Ecto neural progenitor cell (in vitro differentiated cells): Measurements from ENCODE around the gene CAPSL.
"Not testable (repeated sequence)": the region's sequence is repeated elsewhere in the genome, so short reads cannot be mapped to it uniquely, and the experiment has no call there.

Source experiments
- DNase-seq: peaks from one replicate; pipeline ENCODE4 v3.0.0-alpha.2; 2018; ENCODE audit warnings: low spot score

CAPSL gene

DNA sequence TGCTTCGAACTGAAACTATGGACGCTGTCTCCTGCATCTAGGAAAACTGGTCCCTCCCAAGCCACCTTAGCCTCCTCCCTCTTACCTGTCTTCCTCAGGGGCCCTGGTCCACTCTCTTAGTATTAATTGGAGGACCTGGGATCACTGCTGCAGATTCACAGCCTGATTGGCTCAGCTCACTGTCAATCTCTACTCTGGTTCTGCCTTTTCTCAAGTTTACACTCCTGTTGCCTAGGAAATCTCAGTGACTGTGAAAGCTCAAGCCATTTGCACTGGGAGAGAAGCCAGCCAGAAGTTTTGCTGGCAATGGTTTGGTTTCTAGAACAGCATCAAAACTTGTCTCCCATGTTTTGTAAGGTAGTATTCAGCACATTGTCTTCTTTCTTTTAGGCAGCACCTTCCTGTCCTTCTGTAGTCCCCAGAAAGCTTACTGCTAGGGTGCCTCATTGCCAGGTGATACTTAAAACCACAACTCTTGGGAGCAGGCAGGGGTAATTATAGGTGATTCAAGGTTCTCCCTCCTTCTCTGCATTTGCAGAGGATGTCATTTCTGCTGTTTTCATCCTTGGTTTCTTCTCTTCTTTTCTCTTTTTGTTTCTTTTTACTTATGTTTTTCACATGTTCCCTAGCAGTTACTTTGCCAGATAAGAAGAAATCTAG, at the start of gene CAPSL:
Gene CAPSL, minus strand, starts transcription at position 55 of the 660 bp plus-strand sequence. CDS start 17,502 bp downstream, outside the sequence.
- DNase-seq: peak; percentile 65

DNA sequence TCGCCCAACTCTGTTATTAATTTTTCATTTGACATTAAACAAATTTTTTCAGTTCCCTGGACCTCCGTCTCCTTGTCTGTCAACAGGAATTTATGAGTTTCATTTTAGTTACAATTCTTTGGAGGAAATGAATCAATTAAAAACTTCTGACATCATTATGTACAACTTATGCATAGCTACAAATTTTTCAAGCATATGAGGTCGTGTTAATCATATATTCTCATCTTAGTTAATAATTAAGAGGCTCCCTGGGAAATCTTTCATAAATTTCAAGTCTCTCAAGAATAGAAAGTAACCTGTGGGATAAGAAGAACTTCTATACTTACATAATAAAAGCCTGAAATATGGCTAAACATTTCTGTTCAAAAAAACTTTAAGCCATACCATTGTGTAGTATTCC, 49.4 kb upstream of the CAPSL start:
- no peak for DNase-seq

DNA sequence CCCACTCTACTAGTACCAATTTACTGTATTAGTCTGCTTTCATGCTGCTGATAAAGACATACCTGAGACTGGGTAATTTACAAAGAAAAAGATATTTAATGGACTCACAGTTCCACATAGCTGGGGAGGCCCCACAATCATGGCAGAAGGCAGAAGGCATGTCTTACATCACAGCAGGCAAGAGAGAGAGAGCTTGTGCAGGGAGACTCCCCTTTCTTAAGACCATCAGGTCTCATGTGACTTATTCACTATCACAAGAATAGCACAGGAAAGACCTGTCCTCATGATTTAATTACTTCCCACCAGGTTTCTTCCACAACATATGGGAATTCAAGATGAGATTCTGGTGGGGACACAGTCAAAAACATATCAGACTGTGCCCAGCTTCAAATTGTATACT, 41.3 kb upstream of the CAPSL start:
- DNase-seq: no peak

DNA sequence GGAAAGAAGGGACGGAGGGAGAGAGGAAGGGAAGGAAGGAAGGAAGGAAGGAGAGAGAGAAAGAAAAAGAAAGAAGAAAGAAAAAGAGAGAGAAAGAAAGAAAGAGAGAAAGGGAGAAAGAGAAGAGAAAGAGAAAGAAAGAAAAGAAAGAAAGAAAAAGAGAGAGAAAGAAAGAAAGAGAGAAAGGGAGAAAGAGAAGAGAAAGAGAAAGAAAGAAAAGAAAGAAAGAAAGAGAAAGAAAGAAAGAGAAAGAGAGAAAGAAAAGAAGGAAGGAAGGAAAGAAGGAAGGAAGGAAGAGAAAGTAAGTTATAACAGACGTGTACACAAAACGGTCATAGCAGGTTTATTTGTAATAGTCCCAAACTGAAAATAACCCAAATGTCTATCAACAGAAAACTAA, 38.4 kb upstream of the CAPSL start:
- DNase-seq: not testable (repeated sequence)

DNA sequence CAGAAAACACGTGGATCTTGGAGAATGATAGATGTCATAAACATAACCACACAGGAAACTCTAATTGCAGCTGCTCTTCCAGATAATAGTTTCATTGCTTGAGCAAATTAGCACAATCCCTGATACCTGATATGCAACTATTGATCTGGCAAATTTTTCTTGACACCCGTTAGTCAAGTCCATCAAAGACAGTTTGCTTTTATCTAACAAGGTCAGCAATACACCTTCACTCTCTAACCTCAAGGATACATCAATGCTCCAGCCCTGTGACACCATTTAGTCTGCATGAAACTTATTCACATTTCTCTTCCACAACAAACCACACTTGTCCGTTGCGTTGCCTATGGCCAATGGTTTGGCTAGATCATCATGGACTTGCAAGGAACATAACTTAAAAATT, 36.1 kb upstream of the CAPSL start:
- no peak for DNase-seq

DNA sequence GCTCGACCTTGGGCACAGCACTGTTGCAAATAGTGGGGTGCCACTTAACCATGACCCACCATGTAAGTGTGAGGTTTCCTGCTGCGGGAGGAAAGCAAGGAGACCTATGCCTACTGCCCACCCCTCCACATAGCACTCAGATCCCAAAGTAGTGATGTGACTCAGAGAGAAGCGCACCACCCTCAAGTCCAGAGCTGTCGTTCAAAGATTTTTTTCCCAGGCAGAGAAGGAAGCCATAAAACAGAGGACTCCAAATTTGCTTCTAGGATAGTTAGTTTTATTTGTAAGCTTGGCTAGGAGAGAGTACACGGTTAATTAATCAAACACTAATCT, 33.4 kb upstream of the CAPSL start:
- no peak for DNase-seq

DNA sequence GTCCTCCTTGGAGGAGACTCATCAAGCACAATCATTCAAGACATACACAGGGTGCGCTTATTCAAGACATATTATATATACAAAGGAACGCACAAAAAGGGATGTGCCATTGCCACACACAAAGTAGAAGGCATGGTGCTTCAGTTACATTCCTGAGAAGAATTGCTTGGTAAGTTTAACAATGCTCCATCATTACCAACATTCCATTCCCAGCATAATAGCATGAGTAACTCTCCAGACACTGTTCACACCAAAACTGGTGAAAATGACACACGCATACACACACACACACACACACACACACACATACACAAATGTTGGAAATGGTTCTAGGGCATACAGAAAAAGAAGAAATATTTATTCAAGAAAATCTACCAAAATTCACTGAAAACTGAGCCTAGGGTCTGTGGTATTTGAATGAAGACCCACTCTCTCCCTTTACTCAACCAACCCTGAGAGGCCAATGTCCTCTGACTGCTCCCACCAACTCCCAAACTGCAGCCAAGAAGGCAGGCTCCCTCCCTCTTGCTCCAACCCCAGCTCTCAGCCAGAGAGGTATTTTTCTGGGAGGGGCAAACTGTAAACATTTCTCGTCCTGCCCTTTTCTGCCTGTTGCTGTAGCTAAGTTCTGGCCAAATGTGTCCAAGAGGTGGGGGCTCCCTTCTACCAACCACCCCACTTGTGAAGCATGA, 32.9 kb upstream of the CAPSL start:
- no peak for DNase-seq

DNA sequence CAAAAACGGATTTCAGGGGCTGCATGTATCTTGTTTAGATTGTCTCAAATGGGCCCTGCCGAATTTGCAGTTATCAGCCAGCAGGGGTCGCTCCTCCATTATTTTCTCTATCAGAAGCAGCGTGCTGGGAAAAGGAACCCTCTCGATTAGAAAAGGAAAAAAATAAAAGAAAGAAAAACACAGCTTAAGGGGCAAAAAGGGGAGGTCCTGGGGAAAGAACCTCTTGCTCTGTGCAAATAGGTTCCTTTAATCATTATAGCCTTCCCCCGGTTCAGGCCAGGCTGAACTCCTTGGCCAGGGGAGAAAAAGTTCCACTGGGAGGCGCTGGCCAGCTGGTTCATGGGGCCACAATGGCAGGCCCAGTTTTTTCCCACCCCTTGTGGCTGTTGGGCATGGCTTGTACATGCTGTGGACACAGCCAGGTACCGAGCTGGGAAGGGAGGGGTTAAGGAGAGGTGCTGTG, 25.0 kb upstream of the CAPSL start:
- no peak for DNase-seq

DNA sequence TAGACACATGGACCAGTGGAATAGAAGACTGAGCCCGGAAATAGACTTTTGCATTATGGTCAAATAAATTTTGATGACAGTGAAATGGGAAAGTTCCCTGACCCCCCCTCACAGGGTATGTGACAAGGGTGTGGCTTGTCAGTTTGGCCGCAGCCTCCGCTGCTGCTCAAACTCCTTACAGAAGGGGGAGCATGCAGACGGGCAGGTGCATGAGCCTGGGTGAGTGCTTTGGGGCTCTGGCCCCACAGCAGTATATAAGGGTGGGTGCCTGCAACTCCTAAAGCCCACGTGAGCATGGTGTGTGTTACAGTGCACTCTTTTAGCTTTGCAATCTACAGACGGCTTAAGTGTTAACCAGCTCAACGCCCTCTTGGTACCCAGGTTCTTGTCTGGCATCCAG, 21.9 kb upstream of the CAPSL start:
- DNase-seq: no peak

DNA sequence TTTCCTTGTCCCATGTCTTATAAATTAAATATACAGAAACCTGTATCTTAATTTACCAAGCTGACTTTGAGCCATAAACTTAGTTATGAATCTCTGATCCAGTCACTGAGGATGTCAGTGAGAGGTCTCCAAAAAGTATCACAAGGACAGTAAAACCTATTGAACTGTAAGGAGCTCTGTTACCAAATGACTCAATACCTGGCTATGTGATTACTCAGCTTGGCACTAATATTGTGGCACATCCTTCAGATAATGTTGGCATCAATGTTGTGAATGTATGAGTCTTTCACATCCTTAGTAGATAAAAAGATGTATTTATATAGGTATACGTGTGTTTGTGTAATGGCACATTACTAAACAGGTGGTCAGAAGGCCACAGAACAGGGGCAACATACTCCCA, 18.0 kb upstream of the CAPSL start:
- no peak for DNase-seq

DNA sequence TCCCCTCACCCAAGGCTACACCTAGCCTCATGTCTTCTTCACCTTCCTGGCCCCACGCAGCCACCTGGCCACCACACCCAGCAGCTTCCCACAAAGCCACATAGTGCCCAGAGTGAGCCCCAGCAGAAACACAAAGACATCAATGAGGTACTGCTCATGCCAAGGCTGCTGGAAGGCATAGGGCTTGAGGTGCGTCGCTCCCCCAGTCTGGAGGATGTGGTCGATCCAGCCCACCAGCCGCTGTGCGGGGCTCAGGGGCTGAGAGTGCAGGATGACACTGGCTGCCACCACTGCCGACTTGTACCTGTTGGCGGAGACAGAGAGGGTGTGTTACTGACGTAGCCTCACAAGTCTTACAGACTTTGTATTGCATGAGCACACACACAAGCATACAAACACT, 15.8 kb upstream of the CAPSL start:
- DNase-seq: no peak

DNA sequence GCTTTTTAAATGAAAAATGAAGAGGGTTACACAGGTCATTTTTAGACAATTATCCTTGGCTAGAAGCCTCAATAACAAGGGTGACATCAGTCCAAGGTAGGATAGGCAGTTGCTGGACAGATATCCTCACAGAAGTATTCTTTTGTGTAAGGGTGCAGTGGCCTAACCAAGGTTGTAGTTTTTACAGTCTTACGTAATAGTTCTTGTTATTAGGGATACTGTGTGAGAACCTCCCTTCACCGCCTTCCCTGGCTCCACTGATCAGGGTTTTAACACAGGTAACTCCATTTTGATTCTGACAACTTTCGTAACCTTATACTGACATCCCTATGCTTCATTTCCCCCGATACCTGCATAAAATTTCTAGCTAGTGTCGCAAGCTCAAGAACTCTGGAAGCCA, 8.7 kb upstream of the CAPSL start:
- DNase-seq: no peak

DNA sequence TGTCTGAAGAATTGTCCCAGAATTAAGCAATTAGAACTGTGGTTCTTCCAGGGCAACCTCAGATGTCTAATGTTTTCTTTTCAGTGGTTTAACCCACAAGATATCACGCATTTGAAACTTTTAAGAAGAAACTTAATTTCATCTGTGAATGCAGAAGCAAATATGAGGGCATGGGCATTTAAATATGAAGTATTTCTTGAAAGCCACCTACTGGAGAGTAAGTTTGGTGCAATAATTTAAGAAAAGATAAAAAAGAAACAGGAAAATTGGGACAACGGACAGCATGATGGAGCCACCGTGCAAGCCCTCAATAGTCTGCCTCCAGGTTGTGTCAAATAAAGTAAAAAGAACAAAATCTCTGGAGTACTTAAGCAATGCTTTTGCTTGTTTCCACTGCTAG, 1.2 kb upstream of the CAPSL start:
- DNase-seq: no peak

DNA sequence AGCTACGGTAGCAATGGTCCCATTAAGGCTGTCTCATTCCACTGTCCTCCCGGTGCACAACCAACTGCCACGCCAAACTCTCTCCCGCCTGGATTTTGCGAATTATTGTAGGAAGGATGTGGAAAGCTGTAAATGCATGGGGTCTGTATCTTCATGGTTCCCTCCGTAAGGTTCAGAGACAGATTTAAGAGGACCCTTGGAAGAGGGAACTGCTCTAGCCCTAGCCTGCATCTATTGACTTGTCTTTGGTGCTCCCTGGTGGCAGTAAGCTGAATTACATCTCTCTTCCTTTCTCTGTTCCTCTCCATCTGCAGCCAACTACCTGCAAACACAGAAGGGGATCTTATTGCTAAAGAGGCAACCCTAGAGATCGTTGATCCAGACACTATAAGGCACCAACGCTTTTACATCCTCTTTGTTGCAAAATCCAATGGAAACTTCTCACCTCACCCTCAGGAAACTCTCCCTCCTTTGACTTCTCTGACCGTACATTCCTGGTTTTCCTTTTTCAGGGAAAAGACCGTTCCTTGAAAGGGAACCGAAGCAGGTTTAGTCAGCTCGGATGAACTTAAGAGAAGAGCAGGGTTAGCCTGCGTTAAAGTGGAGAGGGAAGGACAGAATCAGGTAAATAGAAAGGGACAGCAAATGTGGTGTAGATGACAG, 11.9 kb downstream of the CAPSL start:
- peak; percentile 56 for DNase-seq

DNA sequence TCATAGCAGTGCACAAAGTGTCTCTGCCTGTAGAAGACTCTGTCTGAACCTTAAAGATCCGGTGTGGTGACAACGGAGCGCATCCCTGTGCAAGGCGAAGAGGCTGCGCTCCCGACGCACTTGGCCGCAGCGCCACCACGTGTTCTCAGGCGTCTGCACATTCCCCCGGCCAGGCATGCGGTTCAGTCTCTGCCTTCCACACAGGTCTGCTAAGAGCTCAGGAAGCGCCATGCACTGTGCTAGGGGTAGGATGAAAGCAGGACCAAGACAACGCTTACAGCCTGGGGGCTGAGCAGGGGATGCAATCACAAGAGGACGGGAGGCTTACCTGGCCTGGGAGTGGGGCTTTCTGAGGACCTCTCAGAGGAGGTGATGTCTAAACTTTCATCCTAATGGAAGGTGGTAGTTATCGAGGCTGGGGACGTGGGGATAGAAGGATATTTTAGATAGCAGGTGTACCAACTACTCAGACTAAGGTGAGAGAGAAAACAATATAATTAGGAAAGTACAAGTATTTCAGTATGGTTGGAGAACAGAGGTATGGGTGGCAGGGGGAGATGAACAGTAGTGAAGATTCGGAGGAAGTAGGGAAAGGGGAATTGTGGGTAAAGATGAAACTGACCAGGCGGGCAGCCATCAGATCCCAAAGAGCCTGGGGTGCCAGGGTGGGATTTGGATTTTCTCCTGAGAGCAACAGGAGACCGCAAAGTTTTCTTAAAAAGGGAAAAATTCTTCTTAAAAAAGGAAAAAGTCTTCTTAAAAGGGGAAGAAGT, 13.3 kb downstream of the CAPSL start:
- peak; percentile 79 for DNase-seq

DNA sequence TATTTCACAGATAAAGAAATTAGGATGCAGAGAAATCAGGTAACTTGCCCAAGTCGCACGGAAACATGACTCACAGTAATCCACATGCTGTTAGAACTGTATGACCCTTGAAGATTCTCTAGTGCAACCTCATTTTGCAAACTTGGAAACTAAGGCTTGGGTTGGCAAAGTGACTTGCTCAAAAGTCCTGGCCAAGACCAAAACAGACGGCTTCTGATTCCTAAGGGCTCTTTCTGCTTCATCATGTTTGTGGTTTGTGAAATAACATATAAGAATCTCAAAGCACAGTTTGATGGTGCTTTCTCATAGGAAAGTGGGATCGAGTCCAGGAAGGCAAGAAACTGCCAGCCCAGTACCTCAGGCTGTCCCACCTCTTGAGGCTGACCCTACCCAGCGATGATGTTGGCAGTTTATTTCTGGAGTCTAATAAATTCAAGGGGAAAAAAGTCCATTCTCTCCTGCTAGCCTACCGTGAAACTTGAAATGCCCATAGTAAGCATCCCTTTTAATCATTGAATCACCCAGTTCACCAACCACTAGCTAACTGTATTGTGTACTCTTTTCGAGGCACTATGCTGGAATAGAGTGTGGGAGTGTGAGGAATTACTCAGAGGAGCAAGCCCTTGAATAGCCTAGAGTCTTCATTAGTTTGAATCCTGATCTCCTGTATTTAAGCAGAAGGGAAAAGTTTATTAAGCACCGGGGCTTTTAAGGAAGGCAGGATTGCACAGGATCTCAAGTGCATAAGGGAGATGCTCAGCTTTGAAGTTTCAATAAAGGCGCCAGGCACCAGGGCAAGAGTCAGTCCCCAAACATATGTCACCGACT, 14.1 kb downstream of the CAPSL start:
- no peak for DNase-seq

DNA sequence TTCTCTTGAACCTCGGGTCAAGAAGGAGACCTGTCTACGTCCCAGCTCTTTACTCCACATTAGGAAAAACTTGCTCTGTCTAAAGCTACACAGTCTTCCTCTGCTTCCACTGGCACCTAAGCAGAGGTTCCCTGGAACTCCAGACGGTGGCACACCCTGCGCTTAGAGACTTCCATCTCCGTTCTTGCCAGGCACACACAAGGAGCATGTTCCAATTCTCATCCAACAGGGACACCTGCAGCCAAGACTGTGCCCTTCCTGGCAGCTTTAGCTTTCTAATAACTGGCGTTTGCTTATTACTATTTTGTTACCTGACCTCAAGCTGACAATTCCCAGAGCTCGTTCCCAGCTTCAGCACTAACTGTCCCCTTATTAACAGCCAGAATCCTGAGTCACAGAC, 16.0 kb downstream of the CAPSL start:
- DNase-seq: no peak

DNA sequence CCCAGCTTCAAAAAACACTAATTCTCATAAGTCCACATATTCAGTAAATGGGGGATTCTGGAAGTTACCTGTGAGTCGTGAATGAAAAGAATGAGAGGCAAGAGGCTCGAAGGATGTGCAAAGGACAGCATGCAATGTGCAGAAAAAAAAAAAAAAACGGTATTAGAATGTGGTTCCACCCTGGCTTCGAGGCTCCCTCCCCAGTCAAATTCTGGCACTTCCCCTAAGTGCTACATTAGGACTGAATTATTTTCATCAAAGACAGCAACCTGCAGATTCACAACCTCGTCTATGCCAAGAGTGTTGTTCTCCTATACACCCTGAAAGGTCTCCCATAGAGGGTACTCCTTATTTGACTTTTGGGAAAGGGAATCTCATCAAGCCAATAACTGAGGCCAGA, 16.5 kb downstream of the CAPSL start:
- DNase-seq: no peak

DNA sequence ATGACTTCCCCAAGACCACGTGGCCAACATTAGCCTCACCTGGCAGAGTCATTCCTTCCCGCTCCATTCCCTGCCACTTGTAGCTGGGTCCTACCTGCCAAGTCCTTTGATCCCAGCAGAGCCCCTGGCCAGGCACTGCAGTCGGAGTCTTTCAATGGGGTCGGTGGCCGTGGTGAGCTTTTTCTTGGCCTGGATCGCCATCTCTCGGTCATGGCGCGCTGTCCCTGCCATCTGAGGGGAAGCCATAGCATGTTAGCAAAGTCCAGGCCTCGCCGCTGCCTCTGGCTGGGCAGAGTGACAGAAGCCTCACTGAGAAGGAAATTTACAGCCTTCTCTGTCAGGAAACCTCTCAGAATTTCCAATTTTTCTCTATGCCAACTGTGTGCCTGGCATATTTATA, 17.5 kb downstream of the CAPSL start:
- DNase-seq: peak; percentile 63

DNA sequence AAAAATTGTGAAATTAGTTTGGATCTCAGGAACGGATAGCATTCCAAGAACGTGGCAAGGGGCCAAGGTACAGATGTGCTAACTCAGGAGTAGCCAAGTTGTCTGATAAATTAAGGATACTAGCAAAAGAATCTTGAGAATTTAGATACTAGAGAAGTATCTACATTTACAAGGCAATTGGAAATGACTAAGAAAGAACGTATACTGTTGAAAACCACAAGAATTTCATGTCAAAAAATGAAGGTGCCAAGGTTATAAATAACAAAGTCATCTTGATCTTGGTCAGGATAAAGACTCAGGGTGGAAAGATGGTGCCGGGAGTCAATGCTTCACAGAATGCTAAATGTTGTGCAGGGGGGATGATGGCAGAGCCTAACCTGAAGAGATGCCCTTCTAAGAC, 19.2 kb downstream of the CAPSL start:
- no peak for DNase-seq

DNA sequence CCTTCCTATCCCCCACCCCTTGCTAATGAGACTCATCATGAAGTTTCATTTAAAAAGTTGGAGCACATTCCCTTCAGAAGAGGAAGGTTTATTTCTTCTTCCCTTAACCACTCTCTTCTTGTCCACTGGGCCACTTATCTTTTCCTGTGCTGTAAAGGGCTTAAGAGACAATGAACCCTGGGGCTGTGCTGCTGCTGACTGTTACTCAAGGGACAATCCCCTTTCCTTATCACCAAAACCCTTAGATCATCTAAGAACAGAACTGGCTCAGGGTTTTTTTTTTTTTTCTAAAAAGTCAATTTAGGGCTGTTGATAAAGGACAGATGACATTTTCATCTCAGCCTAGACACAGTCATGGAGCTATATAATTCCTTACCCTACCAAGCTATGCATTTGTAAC, 29.6 kb downstream of the CAPSL start:
- no peak for DNase-seq

DNA sequence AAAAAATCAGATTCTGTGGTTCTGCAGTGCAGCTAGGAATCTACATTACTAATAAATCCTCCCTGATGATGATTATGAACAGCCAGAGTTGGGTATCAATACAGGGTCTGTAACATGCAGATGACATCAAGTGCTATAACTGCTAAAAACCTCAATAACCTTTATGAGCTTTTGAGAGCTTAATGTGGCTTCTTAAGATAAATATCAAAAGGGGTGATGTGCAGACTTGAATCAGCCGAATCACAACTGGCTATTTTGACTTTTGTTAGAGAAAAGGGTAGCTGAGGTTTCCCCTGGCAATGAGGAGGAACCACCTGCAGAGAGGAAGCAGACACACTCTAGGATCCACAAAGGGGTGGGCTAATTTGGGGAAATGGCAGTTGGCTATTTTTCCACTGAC, 30.2 kb downstream of the CAPSL start:
- no peak for DNase-seq
